H9 (cell line): ENCODE measurements around the gene OVOL3. TPM values are rescaled to one million over a fixed set of nuclear protein-coding genes. Genes with fewer than 3 reads are reported as not detected.

Source experiments
- DNase-seq: peaks from one replicate; pipeline ENCODE4 v3.0.0-alpha.2; 2017
- H2AFZ ChIP-seq: one replicate; pipeline ENCODE4 v1.6.1; 2013; ENCODE audit warnings: mild to moderate bottlenecking, low read length, control low read depth, moderate library complexity
- H2AK5ac ChIP-seq: 2 replicates; pipeline ENCODE4 v1.6.1; 2013; ENCODE audit warnings: low read length, control low read depth, mixed read lengths; ENCODE audit not compliant: insufficient read length
- H2BK120ac ChIP-seq: one replicate; pipeline ENCODE4 v1.6.1; 2013; ENCODE audit warnings: low read depth, mild to moderate bottlenecking, low read length, control low read depth, inconsistent platforms; ENCODE audit not compliant: poor library complexity, severe bottlenecking
- H2BK12ac ChIP-seq: 2 replicates; pipeline ENCODE4 v1.6.1; 2013; ENCODE audit warnings: low read length, control low read depth, mixed read lengths, low read depth; ENCODE audit not compliant: insufficient read length
- H2BK15ac ChIP-seq: 2 replicates; pipeline ENCODE4 v1.6.1; 2013; ENCODE audit warnings: low read depth, low read length, control low read depth
- H2BK20ac ChIP-seq: one replicate; pipeline ENCODE4 v1.6.1; 2013; ENCODE audit warnings: low read depth, mild to moderate bottlenecking, low read length, control low read depth, inconsistent platforms; ENCODE audit not compliant: poor library complexity, severe bottlenecking
- H2BK5ac ChIP-seq: 2 replicates; pipeline ENCODE4 v1.6.1; 2013; ENCODE audit warnings: low read length, control low read depth, mixed read lengths; ENCODE audit not compliant: insufficient read length
- H3K14ac ChIP-seq: 2 replicates; pipeline ENCODE4 v1.6.1; 2013; ENCODE audit warnings: low read length, control low read depth; ENCODE audit not compliant: insufficient read depth
- H3K18ac ChIP-seq: 2 replicates; pipeline ENCODE4 v1.6.1; 2013; ENCODE audit warnings: low read depth, mild to moderate bottlenecking, mixed read lengths, low read length, control low read depth; ENCODE audit not compliant: insufficient read length
- H3K23ac ChIP-seq: 2 replicates; pipeline ENCODE4 v1.6.1; 2013; ENCODE audit warnings: low read length, control low read depth, mixed read lengths, low read depth; ENCODE audit not compliant: insufficient read length
- H3K23me2 ChIP-seq: 2 replicates; pipeline ENCODE4 v1.6.1; 2013; ENCODE audit warnings: low read depth, mild to moderate bottlenecking, mixed read lengths, low read length, control low read depth; ENCODE audit not compliant: insufficient read length, poor library complexity, severe bottlenecking
- H3K27ac ChIP-seq: 2 replicates; pipeline ENCODE4 v1.5.1; 2013; ENCODE audit warnings: low read length, control low read depth, mixed read lengths, low read depth; ENCODE audit not compliant: insufficient read length
- H3K27me3 ChIP-seq: 2 replicates; pipeline ENCODE4 v1.6.1; 2013; ENCODE audit warnings: low read length, control low read depth, inconsistent platforms; ENCODE audit not compliant: insufficient read depth
- H3K4ac ChIP-seq: 2 replicates; pipeline ENCODE4 v1.6.1; 2013; ENCODE audit warnings: low read depth, mild to moderate bottlenecking, control low read depth, inconsistent platforms, low read length, moderate library complexity
- H3K4me1 ChIP-seq: 2 replicates; pipeline ENCODE4 v1.6.1; 2013; ENCODE audit warnings: low read length, control low read depth, inconsistent platforms; ENCODE audit not compliant: insufficient read depth
- H3K4me2 ChIP-seq: 2 replicates; pipeline ENCODE4 v1.6.1; 2013; ENCODE audit warnings: low read length, control low read depth, mixed read lengths; ENCODE audit not compliant: insufficient read length, insufficient read depth
- H3K56ac ChIP-seq: 2 replicates; pipeline ENCODE4 v1.6.1; 2013; ENCODE audit warnings: low read depth, mild to moderate bottlenecking, mixed read lengths, low read length, control low read depth; ENCODE audit not compliant: insufficient read length
- H3K79me1 ChIP-seq: 2 replicates; pipeline ENCODE4 v1.6.1; 2013; ENCODE audit warnings: low read depth, mild to moderate bottlenecking, moderate library complexity, low read length, control low read depth, inconsistent platforms; ENCODE audit not compliant: insufficient read depth, poor library complexity, severe bottlenecking
- H3K79me2 ChIP-seq: 2 replicates; pipeline ENCODE4 v1.6.1; 2013; ENCODE audit warnings: low read length, control low read depth, inconsistent platforms; ENCODE audit not compliant: insufficient read depth
- H3K9ac ChIP-seq: 2 replicates; pipeline ENCODE4 v1.6.1; 2013; ENCODE audit warnings: low read length, control low read depth, mixed read lengths; ENCODE audit not compliant: insufficient read length; ENCODE audit errors: extremely low read depth
- H3K9me3 ChIP-seq: one replicate; pipeline ENCODE4 v1.6.1; 2013; ENCODE audit warnings: low read depth, low read length, inconsistent platforms; ENCODE audit not compliant: control insufficient read depth
- H3T11ph ChIP-seq: one replicate; pipeline ENCODE4 v1.6.1; 2013; ENCODE audit warnings: mild to moderate bottlenecking, low read length, control low read depth, inconsistent platforms
- H4K20me1 ChIP-seq: one replicate; pipeline ENCODE4 v1.6.1; 2013; ENCODE audit not compliant: control insufficient read depth, insufficient read length, insufficient read depth
- H4K5ac ChIP-seq: 2 replicates; pipeline ENCODE4 v1.6.1; 2013; ENCODE audit warnings: low read depth, mild to moderate bottlenecking, mixed read lengths, low read length, control low read depth; ENCODE audit not compliant: insufficient read length
- H4K8ac ChIP-seq: replicated peaks from 2 replicates; pipeline ENCODE4 v1.6.1; 2013; ENCODE audit warnings: low read length, control low read depth, mixed read lengths, low read depth; ENCODE audit not compliant: insufficient read length
- H4K91ac ChIP-seq: 2 replicates; pipeline ENCODE4 v1.6.1; 2013; ENCODE audit warnings: low read depth, mild to moderate bottlenecking, moderate library complexity, mixed read lengths, low read length, control low read depth; ENCODE audit not compliant: insufficient read length
- H3K27ac Mint-ChIP-seq, 3 experiments: 2 replicates in 2 of 3; 3 replicates in 1 of 3; pipeline ENCODE4 v1.8.0; 2020 to 2021; ENCODE audit warnings: mixed read lengths in 3 of 3, mild to moderate bottlenecking in 1 of 3, moderate library complexity in 1 of 3
- H3K27me3 Mint-ChIP-seq: 2 replicates; pipeline ENCODE4 v1.8.0; 2021; ENCODE audit warnings: low read depth, mild to moderate bottlenecking, moderate library complexity, mixed read lengths
- H3K36me3 Mint-ChIP-seq, 3 experiments: 2 replicates in 2 of 3; 3 replicates in 1 of 3; pipeline ENCODE4 v1.8.0; 2020 to 2021; ENCODE audit warnings: low read depth in 3 of 3, mixed read lengths in 3 of 3; ENCODE audit not compliant: insufficient read depth in 1 of 3
- H3K4me1 Mint-ChIP-seq, 2 experiments: 2 replicates each; pipeline ENCODE4 v1.8.0; 2020; ENCODE audit warnings: mixed read lengths in 2 of 2
- H3K4me3 Mint-ChIP-seq, 2 experiments: 2 replicates in 1 of 2; 3 replicates in 1 of 2; pipeline ENCODE4 v1.8.0; 2020 to 2021; ENCODE audit warnings: mild to moderate bottlenecking in 2 of 2, mixed read lengths in 2 of 2, moderate library complexity in 1 of 2
- H3K9me3 Mint-ChIP-seq, 2 experiments: 2 replicates in 1 of 2; 3 replicates in 1 of 2; pipeline ENCODE4 v1.8.0; 2020; ENCODE audit warnings: mild to moderate bottlenecking in 2 of 2, mixed read lengths in 2 of 2, moderate library complexity in 1 of 2
- WGBS: extraction: QIAGEN DNeasy Blood & Tissue Kit; methylation state at CpG from one replicate; pipeline ENCODE4 v1.1.7; 2013; ENCODE audit warnings: missing lambda C conversion rate, low lambda C conversion rate, mixed read lengths; ENCODE audit not compliant: insufficient read length; ENCODE audit errors: extremely low coverage; 5-methylcytosine and 5-hydroxymethylcytosine counted together
- total RNA-seq: library from RNA; stranded (reverse); gene quantifications from 2 replicates; pipeline ENCODE4 v1.2.1, GENCODE V29; 2021
- TF ChIP-seq, protein P1 (sequence below): fragments of 200-600 bp; sonication (generic); conservative IDR thresholded peaks from 3 replicates; pipeline ENCODE4 v1.8.0; 2021; ENCODE audit warnings: antibody characterized with exemption, mild to moderate bottlenecking

The OVOL3 gene
- total RNA-seq, 1 experiment from 2014 or later, result not detected

DNA sequence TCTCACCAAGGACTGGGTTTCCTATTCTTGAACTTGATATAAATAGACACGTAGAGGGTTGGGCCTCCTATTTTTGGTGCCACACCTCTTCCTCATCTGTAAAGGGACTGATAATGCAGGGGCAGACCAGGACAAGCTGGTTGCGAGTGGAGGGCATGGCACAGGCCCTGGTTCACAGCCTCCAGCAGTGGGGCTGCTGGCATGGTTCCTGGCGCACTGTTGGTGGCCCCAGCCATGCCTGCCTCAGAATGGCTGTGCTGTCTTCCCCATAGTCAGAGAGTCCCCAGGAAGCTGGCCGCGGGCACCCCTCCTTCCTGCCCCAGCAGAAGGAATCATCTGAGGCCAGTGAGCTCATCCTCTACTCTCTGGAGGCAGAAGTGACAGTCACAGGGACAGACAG is 10.5 kb upstream of the OVOL3 start:
- Histone ChIP-seq H3K27me3 (no peaks in the 10 kb centered on the region), H2BK5ac (no peak overlapping the region), H3K79me1 (no peaks in the 10 kb centered on the region), H2BK15ac (no peak overlapping the region), H4K5ac (no peak overlapping the region), H3K79me2 (no peaks in the 10 kb centered on the region), H3K18ac (no peak overlapping the region), H3K56ac (no peak overlapping the region), H2BK20ac (no peak overlapping the region), H2AK5ac (no peak overlapping the region), H3K23me2 (no peaks in the 10 kb centered on the region), H4K8ac (no peak overlapping the region), H2BK12ac (no peak overlapping the region), H3K4me2 (no peak overlapping the region), H3K14ac (no peak overlapping the region), H3K4me1 (no peaks in the 10 kb centered on the region), H3K4ac (no peak overlapping the region), H4K20me1 (no peaks in the 10 kb centered on the region), H3K23ac (no peak overlapping the region), H4K91ac (no peak overlapping the region), H2BK120ac (no peak overlapping the region), H3K27ac (no peak overlapping the region), H3K9me3 (no peaks in the 10 kb centered on the region), H2AFZ (no peak overlapping the region), H3K9ac (no peak overlapping the region), H3T11ph (no peak overlapping the region)
- H3K4me1 Mint-ChIP-seq, result no peaks in the 10 kb centered on the region
- no peaks in the 10 kb centered on the region for H3K9me3 Mint-ChIP-seq
- TF ChIP-seq, protein P1, sequence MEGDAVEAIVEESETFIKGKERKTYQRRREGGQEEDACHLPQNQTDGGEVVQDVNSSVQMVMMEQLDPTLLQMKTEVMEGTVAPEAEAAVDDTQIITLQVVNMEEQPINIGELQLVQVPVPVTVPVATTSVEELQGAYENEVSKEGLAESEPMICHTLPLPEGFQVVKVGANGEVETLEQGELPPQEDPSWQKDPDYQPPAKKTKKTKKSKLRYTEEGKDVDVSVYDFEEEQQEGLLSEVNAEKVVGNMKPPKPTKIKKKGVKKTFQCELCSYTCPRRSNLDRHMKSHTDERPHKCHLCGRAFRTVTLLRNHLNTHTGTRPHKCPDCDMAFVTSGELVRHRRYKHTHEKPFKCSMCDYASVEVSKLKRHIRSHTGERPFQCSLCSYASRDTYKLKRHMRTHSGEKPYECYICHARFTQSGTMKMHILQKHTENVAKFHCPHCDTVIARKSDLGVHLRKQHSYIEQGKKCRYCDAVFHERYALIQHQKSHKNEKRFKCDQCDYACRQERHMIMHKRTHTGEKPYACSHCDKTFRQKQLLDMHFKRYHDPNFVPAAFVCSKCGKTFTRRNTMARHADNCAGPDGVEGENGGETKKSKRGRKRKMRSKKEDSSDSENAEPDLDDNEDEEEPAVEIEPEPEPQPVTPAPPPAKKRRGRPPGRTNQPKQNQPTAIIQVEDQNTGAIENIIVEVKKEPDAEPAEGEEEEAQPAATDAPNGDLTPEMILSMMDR, result no peak
- DNase-seq, result no peak
- no peak overlapping the region for H3K4me3 Mint-ChIP-seq
- H3K36me3 Mint-ChIP-seq, result peaks cover 29 to 73% (median 62%) of the 10 kb centered on the region in 3 experiments
- WGBS, result no CpG with 5 or more reads among the region's 5 CpGs
- H3K27ac Mint-ChIP-seq, result no peak overlapping the region
- H3K27me3 Mint-ChIP-seq, result no peaks in the 10 kb centered on the region
